Stimulated activated CD4-positive, alpha-beta T cell treated with anti-CD3 and anti-CD28 coated beads, Interleukin-1b, Interleukin-23, amount 100 ng/mL, for 48 hours (primary cell): ENCODE results near the gene DCAF12L1.

Source experiments
- DNase-seq: peaks from one replicate; pipeline ENCODE4 v3.0.0-alpha.2; 2020

DCAF12L1 gene

DNA sequence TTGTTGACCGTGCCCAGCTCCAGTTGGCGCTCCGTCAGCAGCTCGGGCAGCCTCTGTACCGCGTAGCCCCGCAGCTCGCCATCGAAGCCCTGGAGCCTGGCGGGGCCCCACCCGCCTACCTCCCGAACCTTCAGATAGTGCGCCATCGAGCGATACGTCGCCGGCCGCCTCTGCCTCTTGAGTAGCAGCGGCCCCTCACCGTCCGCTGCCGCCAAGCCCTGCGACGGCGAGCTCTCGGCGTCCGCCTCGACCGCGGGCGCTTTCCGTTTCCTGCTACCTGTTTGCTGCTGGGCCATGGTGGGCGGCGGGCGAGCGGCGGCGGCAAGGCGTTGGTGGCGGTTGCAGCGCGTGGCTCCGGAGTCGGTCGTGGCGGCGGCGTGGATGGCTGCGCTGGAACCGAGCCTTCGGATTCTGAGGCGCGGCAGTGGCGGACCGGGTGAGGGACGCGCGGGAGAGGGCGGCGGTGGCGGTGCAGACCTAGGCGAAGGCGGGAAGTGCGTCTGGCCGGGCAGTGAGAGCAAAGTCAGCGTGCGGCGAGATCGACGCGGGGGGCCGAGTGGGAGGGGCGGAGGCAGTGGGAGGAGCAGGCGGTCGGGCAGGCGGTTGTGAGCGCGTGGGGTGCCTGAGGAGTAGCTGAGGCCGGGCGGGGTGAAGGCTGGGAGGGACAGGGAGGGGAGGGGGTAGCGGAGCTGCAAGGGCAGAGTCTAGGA, at the start of gene DCAF12L1:
Gene DCAF12L1, minus strand, starts transcription at position 502 of the 710 bp plus-strand sequence. Its CDS starts 206 bp downstream, at position 296.
- no peak for DNase-seq

DNA sequence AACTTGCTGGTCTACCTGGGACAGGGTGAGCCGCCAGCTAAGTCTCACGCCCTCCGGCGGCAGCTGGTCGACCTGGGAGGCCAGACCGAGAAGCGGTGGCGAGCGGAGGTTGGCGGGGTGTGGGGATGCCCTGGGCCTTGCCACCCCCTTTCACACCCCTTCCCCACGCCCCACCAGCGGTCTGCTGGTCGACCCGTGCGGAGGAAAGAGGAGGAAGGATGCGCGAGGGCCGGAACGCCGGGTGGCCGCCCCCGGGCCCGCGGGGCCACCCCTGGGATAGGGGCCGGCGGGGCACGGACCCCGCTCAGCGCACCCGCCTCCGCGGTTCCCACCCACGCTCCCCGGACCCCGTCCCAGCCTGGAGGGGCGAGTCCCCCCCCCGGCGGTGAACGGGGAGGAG, 28.3 kb upstream of the DCAF12L1 start:
- DNase-seq: no peak

DNA sequence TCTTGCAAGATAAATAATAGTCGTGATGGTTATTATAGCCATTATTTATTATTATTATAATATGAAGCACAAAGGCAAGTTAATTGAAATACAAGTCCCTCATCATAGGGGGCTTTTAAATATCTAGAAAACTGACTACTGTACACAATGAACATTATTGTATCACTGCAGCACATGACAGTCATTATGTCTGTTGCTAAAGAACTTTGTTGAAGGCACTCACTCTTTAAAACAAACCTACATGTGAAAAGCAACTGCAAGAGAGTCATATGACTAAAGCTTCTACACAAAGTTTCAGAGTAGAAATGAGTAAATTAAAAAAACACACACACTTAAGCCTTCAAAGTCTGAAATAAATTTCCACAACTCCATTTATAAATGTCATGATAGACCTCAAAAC, 23.3 kb upstream of the DCAF12L1 start:
- no peak for DNase-seq

DNA sequence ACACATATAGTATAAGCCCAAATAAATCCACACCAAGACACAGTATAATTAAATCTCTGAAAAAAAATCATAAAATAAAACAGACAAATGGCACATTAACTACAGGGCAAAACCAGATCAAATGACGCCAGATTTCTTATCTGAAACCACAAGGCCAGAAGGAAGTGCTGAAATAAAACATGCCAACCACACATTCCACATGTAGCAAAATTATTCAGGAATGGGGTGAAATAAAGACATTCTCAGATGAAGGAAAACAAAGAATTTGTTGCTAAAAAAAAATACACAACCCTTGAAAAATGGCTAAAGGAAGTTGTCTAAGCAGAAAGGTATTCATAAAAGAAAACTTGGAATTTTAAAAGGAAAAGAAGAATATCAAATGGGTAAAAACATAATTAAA, 4.5 kb upstream of the DCAF12L1 start:
- no peak for DNase-seq

DNA sequence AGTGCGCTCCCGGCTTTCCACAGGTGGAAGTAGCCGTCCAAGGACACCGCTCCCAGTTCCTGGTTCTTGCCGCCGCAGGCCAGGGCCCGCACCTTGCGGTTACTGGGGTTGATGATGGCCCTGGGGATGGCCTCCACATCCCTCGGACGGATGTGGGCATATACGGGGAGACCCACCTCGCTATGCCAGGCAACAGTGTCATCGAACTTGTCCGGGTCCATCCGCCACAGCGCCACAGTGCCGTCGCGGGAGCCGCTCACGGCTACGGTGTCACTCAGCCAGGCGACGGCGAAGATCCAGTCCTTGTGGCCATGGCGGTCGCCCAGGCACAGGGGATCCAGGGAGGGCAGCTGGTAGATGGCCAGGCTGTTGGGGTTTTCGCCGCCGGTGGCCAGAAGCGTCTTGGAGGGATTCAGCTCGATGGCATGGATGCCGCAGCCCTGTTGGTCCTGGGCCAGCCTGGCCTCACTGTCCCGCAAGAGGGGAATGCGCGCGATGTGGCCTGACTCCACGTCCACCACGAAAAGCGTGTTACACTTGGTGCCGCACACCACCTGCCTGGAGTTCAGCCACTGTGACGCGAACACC, 795 bp downstream of the DCAF12L1 start:
- DNase-seq: no peak

DNA sequence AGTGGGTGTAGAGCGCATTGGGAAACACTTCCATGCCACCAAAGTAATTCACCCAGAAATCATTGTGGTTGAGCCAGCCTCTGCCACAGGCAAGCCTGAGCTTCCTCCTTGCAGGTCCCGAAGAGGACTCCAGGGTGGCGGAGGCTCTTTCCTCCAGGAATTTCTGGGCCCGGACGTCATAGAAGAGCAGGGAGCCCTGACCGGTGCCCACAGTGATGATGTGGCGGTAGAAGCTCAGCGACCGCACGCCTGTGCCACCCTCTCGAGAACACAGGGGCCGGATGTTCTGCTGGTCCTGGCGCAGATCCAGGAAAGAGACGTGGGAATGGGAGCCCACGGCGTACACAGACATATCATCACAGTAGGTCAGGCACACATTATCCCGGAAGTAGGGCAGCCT, 1.3 kb downstream of the DCAF12L1 start:
- no peak for DNase-seq

DNA sequence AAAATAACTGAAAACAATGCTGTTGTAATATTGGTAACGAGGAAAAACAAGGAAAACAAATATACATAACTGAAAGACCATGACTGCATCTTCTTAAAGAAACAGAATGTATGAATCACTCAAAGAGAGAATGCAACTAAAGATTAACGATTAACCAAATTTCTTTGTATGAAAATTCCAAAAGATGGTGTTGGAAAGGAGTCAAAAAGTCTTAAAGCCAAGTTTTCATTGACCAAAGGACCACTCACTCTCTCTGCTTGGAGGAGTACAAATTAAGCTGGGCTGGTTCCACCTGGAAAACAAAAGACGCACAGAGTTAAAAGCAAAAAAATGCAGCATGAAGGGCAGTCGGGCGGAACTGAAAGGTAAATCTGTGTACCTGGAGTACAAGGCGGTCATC, 1.8 kb downstream of the DCAF12L1 start:
- no peak for DNase-seq

DNA sequence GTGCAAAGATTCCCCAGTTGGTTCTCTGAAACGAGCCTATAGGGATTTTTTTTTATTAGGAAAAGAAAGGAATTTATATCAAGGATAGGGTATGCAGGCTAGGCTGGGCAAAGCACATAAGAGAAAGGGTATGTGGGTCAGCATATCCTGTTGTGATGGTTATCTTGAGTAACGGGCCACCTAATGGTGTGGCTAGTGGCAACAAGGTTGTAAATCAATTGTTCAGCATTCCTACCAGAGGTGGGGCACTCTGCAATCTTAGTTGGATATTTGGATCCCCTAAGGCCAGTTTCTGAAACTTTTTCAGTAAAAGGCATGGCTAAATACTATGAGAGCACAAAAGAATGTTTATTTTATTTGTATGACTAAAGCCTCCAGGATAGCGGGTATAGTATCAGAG, 42.7 kb downstream of the DCAF12L1 start:
- no peak for DNase-seq
